Measurements from ENCODE around the gene UBXN6.

Gene UBXN6

GRCh38 chr19:4403005-4403761, 54.4 kb downstream of the UBXN6 start:
- no peaks in the 10 kb centered on the region for H3K27me3 ChIP-seq (ENCODE audit: control insufficient read depth, insufficient read depth, low read length)
- peaks cover 16% of the 10 kb centered on the region for H3K36me3 ChIP-seq (ENCODE audit: control insufficient read depth, insufficient read depth, low read length)
- peaks cover 5% of the 10 kb centered on the region for H3K4me1 ChIP-seq (ENCODE audit: control insufficient read depth, insufficient read depth, low read length)
- no peaks in the 10 kb centered on the region for H3K9me3 ChIP-seq (ENCODE audit: control insufficient read depth, insufficient read depth, low read length)
- H3K9ac ChIP-seq (ENCODE audit: low read depth, low read length), result peak overlapping the region; percentile 94
- H3K4me3 ChIP-seq (ENCODE audit: low read depth, low read length), result peak overlapping the region; percentile 88

GRCh38 chr19:4402171-4403004, 55.2 kb downstream of the UBXN6 start, which contains the start of gene CHAF1A:
TSS of gene CHAF1A (plus strand) at chr19:4402640. CDS start at chr19:4402763, 123 bp downstream.
- Histone ChIP-seq H3K9me3 (ENCODE audit: control insufficient read depth, insufficient read depth, low read length) (no peaks in the 10 kb centered on the region), H3K36me3 (ENCODE audit: control insufficient read depth, insufficient read depth, low read length) (peaks cover 16% of the 10 kb centered on the region)

GRCh38 chr19:4401769-4402170, 55.8 kb downstream of the UBXN6 start:
- H3K4me1 ChIP-seq (ENCODE audit: control insufficient read depth, insufficient read depth, low read length), result peaks cover 5% of the 10 kb centered on the region
- no peaks in the 10 kb centered on the region for H3K9me3 ChIP-seq (ENCODE audit: control insufficient read depth, insufficient read depth, low read length)

More at GRCh38 chr19:4402171-4403004, 55.2 kb downstream of the UBXN6 start, which contains the start of gene CHAF1A:
- Histone ChIP-seq H3K4me3 (ENCODE audit: low read depth, low read length) (peak within 1 kb of the TSS; percentile 88), H3K9ac (ENCODE audit: low read depth, low read length) (peak within 1 kb of the TSS; percentile 94), H3K4me1 (ENCODE audit: control insufficient read depth, insufficient read depth, low read length) (peaks cover 5% of the 10 kb centered on the region), H3K27me3 (ENCODE audit: control insufficient read depth, insufficient read depth, low read length) (no peaks in the 10 kb centered on the region)

GRCh38 chr19:4400135-4400936, 57.3 kb downstream of the UBXN6 start, which contains the start of gene SH3GL1:
TSS of gene SH3GL1 (minus strand) at chr19:4400547. CDS start at chr19:4400368, 179 bp downstream.
- peaks cover 5% of the 10 kb centered on the region for H3K4me1 ChIP-seq (ENCODE audit: control insufficient read depth, insufficient read depth, low read length)
- no peaks in the 10 kb centered on the region for H3K27me3 ChIP-seq (ENCODE audit: control insufficient read depth, insufficient read depth, low read length)
- peak within 1 kb of the TSS; percentile 96 for H3K4me3 ChIP-seq (ENCODE audit: low read depth, low read length)
- no peaks in the 10 kb centered on the region for H3K9me3 ChIP-seq (ENCODE audit: control insufficient read depth, insufficient read depth, low read length)
- peaks cover 16% of the 10 kb centered on the region for H3K36me3 ChIP-seq (ENCODE audit: control insufficient read depth, insufficient read depth, low read length)
- H3K9ac ChIP-seq (ENCODE audit: low read depth, low read length), result peak within 1 kb of the TSS; percentile 81

More at GRCh38 chr19:4401769-4402170, 55.8 kb downstream of the UBXN6 start:
- Histone ChIP-seq H3K9ac (ENCODE audit: low read depth, low read length) (no peak overlapping the region), H3K27me3 (ENCODE audit: control insufficient read depth, insufficient read depth, low read length) (no peaks in the 10 kb centered on the region), H3K4me3 (ENCODE audit: low read depth, low read length) (peak overlapping the region; percentile 43), H3K36me3 (ENCODE audit: control insufficient read depth, insufficient read depth, low read length) (peaks cover 16% of the 10 kb centered on the region)

GRCh38 chr19:4399812-4400134, 57.8 kb downstream of the UBXN6 start:
- Histone ChIP-seq H3K4me3 (ENCODE audit: low read depth, low read length) (peak overlapping the region; percentile 96), H3K9ac (ENCODE audit: low read depth, low read length) (peak overlapping the region; percentile 81), H3K9me3 (ENCODE audit: control insufficient read depth, insufficient read depth, low read length) (no peaks in the 10 kb centered on the region), H3K27me3 (ENCODE audit: control insufficient read depth, insufficient read depth, low read length) (no peaks in the 10 kb centered on the region), H3K36me3 (ENCODE audit: control insufficient read depth, insufficient read depth, low read length) (peaks cover 13% of the 10 kb centered on the region), H3K4me1 (ENCODE audit: control insufficient read depth, insufficient read depth, low read length) (peaks cover 3% of the 10 kb centered on the region)

- Histone ChIP-seq H3K27me3 (ENCODE audit: control insufficient read depth, insufficient read depth, low read length) (no peaks in the 10 kb centered on the region), H3K4me3 (ENCODE audit: low read depth, low read length) (no peak overlapping the region), H3K4me1 (ENCODE audit: control insufficient read depth, insufficient read depth, low read length) (no peaks in the 10 kb centered on the region), H3K36me3 (ENCODE audit: control insufficient read depth, insufficient read depth, low read length) (peaks cover 3% of the 10 kb centered on the region), H3K9me3 (ENCODE audit: control insufficient read depth, insufficient read depth, low read length) (no peaks in the 10 kb centered on the region), H3K9ac (ENCODE audit: low read depth, low read length) (no peak overlapping the region)
Observed at GRCh38 chr19:4396949-4397783, 60.4 kb downstream of the UBXN6 start.
